Stomach (tissue), 4 donors: ENCODE results near the gene ADNP.

ENCODE experiments used
- POLR2AphosphoS5 ChIP-seq, 3 donors: sonication (generic); formaldehyde crosslinking; IDR thresholded peaks; one replicate each; pipeline ENCODE4 v1.6.1; 2016; ENCODE audit warnings: antibody characterized with exemption in 3 of 3
- TF ChIP-seq, protein P1 (sequence below), 7 experiments: fragments of 450-650 bp in 4 of 7; fragments of 200-600 bp in 3 of 7; sonication (generic) in 3 of 7; IDR thresholded peaks; one replicate each; pipeline ENCODE4 v1.5.1; 2016 to 2019; ENCODE audit warnings: antibody characterized with exemption in 7 of 7, control low read depth in 2 of 7, mild to moderate bottlenecking in 1 of 7

DNA sequence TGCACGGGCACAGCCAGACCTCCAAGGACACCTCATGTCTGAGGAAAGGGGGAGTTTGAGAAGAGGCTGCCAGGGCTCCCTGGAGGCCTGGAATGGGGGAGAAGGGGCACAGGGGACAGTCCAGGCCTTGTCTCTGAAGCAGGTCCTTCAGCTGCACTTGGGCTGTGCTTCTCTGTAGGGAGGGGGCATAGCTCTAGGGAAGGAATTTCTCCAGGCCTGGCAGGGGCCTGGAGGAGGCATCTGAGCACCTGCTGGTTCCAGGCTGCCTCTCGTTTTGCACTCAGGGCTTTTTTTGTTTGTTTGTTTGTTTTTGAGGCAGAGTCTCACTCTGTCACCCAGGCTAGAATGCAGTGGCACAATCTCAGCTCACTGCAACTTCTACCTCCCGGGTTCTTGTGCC, 68.7 kb downstream of the ADNP start:
- TF ChIP-seq, protein P1, sequence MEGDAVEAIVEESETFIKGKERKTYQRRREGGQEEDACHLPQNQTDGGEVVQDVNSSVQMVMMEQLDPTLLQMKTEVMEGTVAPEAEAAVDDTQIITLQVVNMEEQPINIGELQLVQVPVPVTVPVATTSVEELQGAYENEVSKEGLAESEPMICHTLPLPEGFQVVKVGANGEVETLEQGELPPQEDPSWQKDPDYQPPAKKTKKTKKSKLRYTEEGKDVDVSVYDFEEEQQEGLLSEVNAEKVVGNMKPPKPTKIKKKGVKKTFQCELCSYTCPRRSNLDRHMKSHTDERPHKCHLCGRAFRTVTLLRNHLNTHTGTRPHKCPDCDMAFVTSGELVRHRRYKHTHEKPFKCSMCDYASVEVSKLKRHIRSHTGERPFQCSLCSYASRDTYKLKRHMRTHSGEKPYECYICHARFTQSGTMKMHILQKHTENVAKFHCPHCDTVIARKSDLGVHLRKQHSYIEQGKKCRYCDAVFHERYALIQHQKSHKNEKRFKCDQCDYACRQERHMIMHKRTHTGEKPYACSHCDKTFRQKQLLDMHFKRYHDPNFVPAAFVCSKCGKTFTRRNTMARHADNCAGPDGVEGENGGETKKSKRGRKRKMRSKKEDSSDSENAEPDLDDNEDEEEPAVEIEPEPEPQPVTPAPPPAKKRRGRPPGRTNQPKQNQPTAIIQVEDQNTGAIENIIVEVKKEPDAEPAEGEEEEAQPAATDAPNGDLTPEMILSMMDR (IDR thresholded peaks at IDR 0.05) = no peak
- TF ChIP-seq POLR2AphosphoS5 (IDR thresholded peaks at IDR 0.05) = no peak
